Airway epithelial cell (primary cell): Measurements from ENCODE around the gene SBK2. TPM values are rescaled to one million over a fixed set of nuclear protein-coding genes. Genes with fewer than 3 reads are reported as not detected.

Source experiments
- total RNA-seq: library from RNA; depleted of rRNA; stranded (reverse); fragments of >200 nt; gene quantifications from 2 replicates; pipeline ENCODE4 v1.2.3, GENCODE V29; 2015

SBK2 gene
- not detected in 2 replicates for total RNA-seq

GRCh38 chr19:55536951-55537740 lies at the start of gene SBK2:
TSS of gene SBK2 (minus strand) at chr19:55537133. CDS start at chr19:55536294, 839 bp downstream.

GRCh38 chr19:55580628-55581144 lies 43.8 kb upstream of the SBK2 start, which contains the start of gene ZNF579:
TSS of gene ZNF579 (minus strand) at chr19:55580848. CDS start at chr19:55579639, 1,209 bp downstream.

GRCh38 chr19:55545443-55545842 lies 8.5 kb upstream of the SBK2 start, which contains the start of gene SBK3:
TSS of gene SBK3 (minus strand) at chr19:55545543. CDS start at chr19:55545543, 0 bp downstream.

GRCh38 chr19:55487924-55488687 lies 48.8 kb downstream of the SBK2 start, which contains the start of gene SSC5D:
TSS of gene SSC5D (plus strand) at chr19:55488436. CDS start at chr19:55488590, 154 bp downstream.

GRCh38 chr19:55484593-55485438 lies 52.1 kb downstream of the SBK2 start, which contains the start of gene NAT14:
TSS of gene NAT14 (plus strand) at chr19:55485188. CDS start at chr19:55485709, 521 bp downstream.

Other genes starting within 250 kb of the SBK2 start
- not detected in 2 replicates for gene TMEM150B, start 211.8 kb downstream of the SBK2 start, total RNA-seq
- gene KMT5C, start 197.3 kb downstream of the SBK2 start, total RNA-seq, result 14.7 and 18.8 TPM in 2 replicates
- gene COX6B2, start 182.4 kb downstream of the SBK2 start, total RNA-seq, result 0.35 TPM in 1 of 2 replicates, not detected in the other
- not detected in 2 replicates for gene GARIN5B, start 173.9 kb downstream of the SBK2 start, total RNA-seq
- gene IL11, start 166.7 kb downstream of the SBK2 start, total RNA-seq, result 5.5 and 6.1 TPM in 2 replicates
- gene TMEM190, start 160.3 kb downstream of the SBK2 start, total RNA-seq, result not detected in 2 replicates
- gene TMEM238, start 152.8 kb downstream of the SBK2 start, total RNA-seq, result 11.8 and 33.3 TPM in 2 replicates
- gene RPL28, start 151.2 kb downstream of the SBK2 start, total RNA-seq, result 279 and 544 TPM in 2 replicates
- 144 and 190 TPM in 2 replicates for gene UBE2S, start 129.3 kb downstream of the SBK2 start, total RNA-seq
- not detected in 2 replicates for gene SHISA7, start 93.8 kb downstream of the SBK2 start, total RNA-seq
- gene ISOC2, start 75.5 kb downstream of the SBK2 start, total RNA-seq, result 70.7 and 87.7 TPM in 2 replicates
- not detected in 2 replicates for gene C19orf85, start 72.4 kb downstream of the SBK2 start, total RNA-seq
- gene ZNF628, start 60.5 kb downstream of the SBK2 start, total RNA-seq, result 3.7 and 10.4 TPM in 2 replicates
- 16.7 and 39.8 TPM in 2 replicates for gene NAT14, start 51.9 kb downstream of the SBK2 start, total RNA-seq
- gene SSC5D, start 48.7 kb downstream of the SBK2 start, total RNA-seq, result 0.09 TPM in 1 of 2 replicates, not detected in the other
- not detected in 2 replicates for gene SBK3, start 8.4 kb upstream of the SBK2 start, total RNA-seq
- gene ZNF579, start 43.7 kb upstream of the SBK2 start, total RNA-seq, result 7.2 and 7.6 TPM in 2 replicates
- gene FIZ1, start 62.4 kb upstream of the SBK2 start, total RNA-seq, result 3.1 and 3.7 TPM in 2 replicates
- 27.2 and 31.9 TPM in 2 replicates for gene ZNF524, start 63.2 kb upstream of the SBK2 start, total RNA-seq
- gene ZNF865, start 68.5 kb upstream of the SBK2 start, total RNA-seq, result 4.4 and 5.8 TPM in 2 replicates
- gene ZNF784, start 87.4 kb upstream of the SBK2 start, total RNA-seq, result 4.1 and 6.1 TPM in 2 replicates
- 10.5 and 29.2 TPM in 2 replicates for gene ZNF580, start 103.9 kb upstream of the SBK2 start, total RNA-seq
- 30.8 and 37.0 TPM in 2 replicates for gene ZNF581, start 106.5 kb upstream of the SBK2 start, total RNA-seq
- 14.0 and 18.0 TPM in 2 replicates for gene CCDC106, start 111.1 kb upstream of the SBK2 start, total RNA-seq
- gene U2AF2, start 117.9 kb upstream of the SBK2 start, total RNA-seq, result 174 and 255 TPM in 2 replicates
- 137 and 177 TPM in 2 replicates for gene EPN1, start 138.1 kb upstream of the SBK2 start, total RNA-seq
- gene NLRP9, start 201.3 kb upstream of the SBK2 start, total RNA-seq, result not detected in 2 replicates
- not detected in 2 replicates for gene RFPL4A, start 222.0 kb upstream of the SBK2 start, total RNA-seq
- not detected in 2 replicates for gene RFPL4AL1, start 232.0 kb upstream of the SBK2 start, total RNA-seq